ENCODE data around the gene PLXNB3.
"Not testable (repeated sequence)": the region's sequence is repeated elsewhere in the genome, so short reads cannot be mapped to it uniquely, and the experiment has no call there.

PLXNB3 gene

DNA sequence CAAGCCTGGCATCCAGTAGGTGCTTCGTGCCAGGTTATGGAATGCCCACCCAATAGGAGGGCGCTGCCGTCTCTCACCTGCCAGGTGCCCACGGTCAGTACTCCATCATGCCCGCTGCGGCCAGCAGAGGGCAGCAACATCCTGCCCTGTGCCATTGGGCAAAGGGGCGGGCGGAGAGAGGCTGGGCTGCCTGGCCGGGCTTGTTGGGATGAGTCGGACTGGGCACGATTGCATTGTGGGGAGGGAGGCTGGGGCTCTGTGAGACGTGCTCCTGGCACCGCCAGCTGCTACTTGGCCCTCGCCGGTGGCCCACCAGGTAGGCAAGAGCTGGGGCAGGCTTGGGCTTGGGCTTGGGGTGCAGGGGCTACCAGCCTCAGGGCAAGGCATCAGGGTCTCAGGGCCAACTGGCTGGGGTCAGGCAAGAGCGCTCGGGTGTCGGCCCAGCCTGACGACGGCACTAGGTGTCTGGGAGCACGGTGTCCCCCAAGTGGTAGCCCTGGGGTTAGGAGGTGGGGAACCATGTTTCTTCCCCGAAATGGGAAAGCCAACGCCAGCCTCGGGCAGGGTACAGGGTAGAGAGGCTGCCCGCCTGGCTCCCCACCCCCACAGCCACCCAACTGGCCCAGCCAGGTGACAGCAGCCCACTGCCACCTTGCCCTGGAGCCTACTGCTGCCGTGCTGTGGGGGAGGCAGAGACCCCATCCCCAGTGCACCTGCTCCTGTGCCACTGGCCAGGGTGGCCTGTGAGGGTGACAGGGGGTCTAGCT is at the start of gene PLXNB3:
TSS of gene PLXNB3 (plus strand) at position 261 of the 767 bp plus-strand sequence. CDS start 1,287 bp downstream, outside the sequence.
- peak; percentile 51 to 60 for DNase-seq (ENCODE audit: low read depth in 1 of 2, low spot score in 1 of 2)

DNA sequence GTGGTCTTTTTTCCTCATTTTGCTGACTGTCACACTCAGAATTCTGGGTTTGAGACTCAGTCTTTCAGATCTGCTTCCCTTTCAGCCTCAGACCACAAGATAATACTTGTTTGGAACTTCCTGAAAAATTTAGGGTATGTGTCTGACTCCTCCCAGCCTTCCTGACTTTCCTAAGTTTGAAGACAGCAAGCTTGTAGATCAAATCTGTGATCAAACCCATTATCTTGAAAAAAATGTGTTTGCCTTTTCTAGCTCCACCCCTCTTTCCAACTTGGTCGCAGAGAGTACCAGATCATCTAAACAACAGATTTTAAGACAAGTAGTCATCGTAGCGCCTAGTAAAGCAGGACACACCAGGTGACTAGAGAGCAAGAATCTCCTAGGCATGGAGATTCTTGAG is 49.8 kb upstream of the PLXNB3 start:
- no peak for DNase-seq (ENCODE audit: low read depth in 1 of 2, low spot score in 1 of 2)

DNA sequence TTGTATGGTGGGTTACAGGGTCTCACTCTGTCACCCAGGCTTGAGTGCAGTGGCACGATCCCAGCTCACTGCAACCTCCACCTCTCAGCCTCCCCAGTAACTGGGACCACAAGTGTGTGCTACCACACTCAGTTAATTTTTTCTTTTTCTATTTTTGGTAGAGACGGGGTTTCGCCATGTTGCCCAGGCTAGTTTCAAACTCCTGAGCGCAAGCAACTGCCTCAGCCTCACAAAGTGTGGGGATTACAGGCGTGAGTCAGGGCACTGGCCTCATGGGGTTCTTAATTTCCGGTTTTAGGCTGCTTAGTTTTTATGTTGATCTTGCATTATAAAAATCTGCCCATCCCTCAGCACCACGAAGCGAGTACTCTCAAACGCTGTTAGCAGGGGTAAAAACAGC is 46.6 kb upstream of the PLXNB3 start:
- no peak for DNase-seq (ENCODE audit: low read depth in 1 of 2, low spot score in 1 of 2)

DNA sequence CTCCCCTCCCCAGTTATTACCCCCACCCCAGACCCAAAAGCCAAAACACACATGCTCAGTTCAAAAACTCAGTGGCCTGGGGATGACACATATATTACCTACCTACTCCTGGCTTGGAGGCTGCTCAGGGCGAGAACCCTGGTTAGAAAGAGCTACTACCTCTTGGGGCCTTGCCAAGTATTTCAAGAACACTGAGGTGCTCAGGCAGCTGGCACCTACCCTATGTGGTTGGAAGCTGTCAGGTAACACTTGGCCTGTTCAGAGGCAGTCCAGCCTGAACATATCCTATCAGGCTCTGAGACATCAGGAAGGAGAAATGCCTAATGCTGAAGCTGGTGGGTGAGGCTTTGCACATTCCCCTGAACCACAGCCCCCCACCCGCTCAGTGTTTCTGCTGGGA is 44.8 kb upstream of the PLXNB3 start:
- DNase-seq (ENCODE audit: low read depth in 1 of 2, low spot score in 1 of 2) = no peak

DNA sequence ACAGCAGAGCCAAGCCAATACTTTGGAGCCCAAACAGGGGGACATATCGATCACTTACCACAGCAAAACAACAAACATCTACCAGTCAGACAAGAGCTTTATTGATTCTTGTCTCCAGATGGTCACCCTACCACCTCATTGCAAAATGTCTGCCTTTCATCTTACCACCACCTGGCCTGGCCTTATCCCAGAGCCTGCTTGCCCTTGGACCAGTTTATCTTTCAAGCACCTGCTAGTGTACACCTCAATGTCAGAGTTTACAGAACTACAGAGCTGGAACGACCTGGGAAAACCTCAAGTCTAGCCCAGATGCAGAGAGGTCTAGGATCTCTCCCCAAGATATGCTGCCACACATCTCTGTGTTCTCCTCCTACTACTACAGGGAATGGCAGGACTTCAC is 44.3 kb upstream of the PLXNB3 start:
- DNase-seq (ENCODE audit: low read depth in 1 of 2, low spot score in 1 of 2) = no peak

DNA sequence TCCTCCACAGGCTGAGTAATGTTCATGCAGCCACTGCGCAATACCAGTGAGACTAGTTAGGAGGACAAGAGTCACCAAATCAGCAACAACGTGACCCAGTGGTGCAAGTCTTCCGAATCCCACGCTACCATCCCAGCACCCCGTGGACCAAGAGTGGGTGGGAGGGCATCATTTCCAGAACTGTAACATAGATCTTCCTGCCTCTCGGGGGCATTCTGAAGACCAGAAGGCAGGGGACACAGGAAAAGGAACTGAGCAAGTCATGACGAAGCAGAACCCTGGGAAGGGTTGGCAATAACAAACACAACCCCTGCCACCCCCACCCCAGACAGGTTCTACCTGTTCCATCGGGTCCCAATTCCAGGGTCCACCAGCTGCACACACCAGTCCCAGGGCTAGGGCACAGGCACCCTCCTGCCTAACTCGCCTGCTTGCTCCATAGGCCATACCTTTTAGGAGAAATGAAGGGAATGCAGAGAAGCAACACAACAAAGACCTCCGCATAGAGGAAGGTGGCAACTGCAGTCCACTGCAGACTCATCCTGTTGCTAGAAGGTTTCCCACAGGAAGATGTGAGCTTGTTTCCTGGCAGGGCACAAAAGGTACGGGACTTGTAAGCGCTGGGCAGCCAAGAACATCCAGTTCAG is 41.2 kb upstream of the PLXNB3 start:
- no peak for DNase-seq (ENCODE audit: low read depth in 1 of 2, low spot score in 1 of 2)

DNA sequence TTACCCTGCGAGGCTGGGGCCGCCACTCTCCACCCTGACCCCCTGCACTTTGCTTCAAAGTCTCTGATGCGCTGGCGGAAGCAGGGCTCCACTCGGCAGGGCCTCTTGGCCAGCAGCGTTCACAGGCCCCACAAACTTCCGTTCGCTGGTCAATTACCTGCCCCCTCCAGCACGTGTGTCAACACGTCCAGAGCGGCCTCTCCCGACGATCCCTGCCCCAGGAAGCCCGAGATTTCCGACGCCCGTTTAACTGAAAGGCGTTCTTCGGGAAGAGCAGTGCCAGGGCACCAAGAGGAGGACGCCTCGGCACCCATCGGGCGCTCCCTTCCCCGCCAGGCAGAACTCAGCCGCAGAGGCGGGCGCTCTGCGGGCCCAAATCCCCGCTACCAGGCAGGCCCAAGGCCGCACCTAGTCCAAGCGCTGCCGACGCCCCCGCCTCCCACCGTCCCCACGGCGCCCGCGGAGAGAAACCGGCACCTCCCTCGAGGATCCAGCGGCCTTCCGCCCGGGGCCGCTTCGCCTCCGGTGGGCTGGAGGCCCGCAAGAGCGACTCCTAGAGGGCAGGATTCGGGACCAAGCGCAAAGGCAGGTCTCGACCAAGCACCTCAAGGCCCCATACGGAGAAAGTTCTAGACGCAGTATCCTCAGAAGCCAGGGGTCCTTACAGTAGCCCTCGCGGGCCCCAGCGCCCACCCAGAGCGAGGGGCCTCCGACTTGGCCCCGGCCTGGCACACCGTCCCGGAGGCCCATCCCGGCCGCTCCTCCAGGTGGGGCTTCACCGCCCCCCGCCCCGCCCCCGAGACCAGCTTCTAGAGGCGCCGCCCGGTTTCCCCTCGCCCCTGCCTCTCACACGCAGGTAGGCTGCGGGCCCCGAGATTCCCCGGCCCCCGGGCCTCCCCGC is 40.4 kb upstream of the PLXNB3 start:
- peak; percentile 21 to 54 for DNase-seq (ENCODE audit: low read depth in 1 of 2, low spot score in 1 of 2)

DNA sequence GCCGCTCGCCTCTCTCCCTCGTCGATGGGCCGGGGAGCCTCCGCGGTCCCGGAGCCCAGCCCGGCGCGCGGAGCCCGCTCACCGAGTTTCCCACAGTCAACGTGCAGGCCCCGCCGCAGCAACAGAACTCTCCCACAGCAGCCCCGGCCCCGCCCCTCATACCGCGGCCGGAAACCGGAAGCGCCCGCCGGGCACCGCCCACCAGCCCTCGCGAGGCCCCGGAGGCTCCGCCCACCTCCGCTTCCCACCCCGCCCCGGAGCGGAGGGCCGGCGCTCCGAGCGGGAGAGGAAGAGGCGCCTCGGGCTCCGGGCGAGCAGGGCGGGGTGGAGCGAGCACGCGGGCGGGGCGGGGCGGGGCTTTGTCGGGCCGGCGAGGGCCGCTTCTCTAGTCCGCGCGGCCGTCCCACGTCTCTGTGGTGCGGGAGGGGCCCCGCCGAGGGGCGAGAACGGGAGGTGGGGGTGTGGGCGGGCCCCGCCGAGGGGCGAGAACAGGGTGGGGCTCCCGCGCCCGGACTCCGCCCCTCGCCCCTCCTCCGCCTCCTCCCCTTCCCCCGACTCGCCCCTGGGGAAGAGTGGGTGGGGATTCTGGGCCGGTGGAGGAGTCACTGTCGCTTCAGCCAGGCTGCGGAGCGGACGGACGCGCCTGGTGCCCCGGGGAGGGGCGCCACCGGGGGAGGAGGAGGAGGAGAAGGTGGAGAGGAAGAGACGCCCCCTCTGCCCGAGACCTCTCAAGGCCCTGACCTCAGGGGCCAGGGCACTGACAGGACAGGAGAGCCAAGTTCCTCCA is 39.6 kb upstream of the PLXNB3 start, which contains the start of the genes ABCD1 and BCAP31:
TSS of gene ABCD1 (plus strand) at position 605 of the 787 bp plus-strand sequence. CDS start 411 bp downstream, outside the sequence.
TSS of gene BCAP31 (minus strand) at position 136 of the 787 bp plus-strand sequence. CDS start 1,143 bp downstream, outside the sequence.
- DNase-seq (ENCODE audit: low read depth in 1 of 2, low spot score in 1 of 2) = peak; percentile 79 to 81

DNA sequence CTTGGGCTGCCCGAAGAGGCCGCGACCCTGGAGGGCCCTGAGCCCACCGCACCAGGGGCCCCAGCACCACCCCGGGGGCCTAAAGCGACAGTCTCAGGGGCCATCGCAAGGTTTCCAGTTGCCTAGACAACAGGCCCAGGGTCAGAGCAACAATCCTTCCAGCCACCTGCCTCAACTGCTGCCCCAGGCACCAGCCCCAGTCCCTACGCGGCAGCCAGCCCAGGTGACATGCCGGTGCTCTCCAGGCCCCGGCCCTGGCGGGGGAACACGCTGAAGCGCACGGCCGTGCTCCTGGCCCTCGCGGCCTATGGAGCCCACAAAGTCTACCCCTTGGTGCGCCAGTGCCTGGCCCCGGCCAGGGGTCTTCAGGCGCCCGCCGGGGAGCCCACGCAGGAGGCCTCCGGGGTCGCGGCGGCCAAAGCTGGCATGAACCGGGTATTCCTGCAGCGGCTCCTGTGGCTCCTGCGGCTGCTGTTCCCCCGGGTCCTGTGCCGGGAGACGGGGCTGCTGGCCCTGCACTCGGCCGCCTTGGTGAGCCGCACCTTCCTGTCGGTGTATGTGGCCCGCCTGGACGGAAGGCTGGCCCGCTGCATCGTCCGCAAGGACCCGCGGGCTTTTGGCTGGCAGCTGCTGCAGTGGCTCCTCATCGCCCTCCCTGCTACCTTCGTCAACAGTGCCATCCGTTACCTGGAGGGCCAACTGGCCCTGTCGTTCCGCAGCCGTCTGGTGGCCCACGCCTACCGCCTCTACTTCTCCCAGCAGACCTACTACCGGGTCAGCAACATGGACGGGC is 38.8 kb upstream of the PLXNB3 start:
- DNase-seq (ENCODE audit: low read depth in 1 of 2, low spot score in 1 of 2) = no peak

DNA sequence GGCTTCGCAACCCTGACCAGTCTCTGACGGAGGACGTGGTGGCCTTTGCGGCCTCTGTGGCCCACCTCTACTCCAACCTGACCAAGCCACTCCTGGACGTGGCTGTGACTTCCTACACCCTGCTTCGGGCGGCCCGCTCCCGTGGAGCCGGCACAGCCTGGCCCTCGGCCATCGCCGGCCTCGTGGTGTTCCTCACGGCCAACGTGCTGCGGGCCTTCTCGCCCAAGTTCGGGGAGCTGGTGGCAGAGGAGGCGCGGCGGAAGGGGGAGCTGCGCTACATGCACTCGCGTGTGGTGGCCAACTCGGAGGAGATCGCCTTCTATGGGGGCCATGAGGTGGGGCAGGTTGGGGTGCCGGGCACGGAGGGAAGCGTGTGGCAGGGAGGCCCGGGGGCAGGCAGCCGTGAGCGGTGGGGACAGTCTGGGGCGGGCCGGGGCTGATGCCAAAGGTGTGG is 38.2 kb upstream of the PLXNB3 start:
- no peak for DNase-seq (ENCODE audit: low read depth in 1 of 2, low spot score in 1 of 2)

DNA sequence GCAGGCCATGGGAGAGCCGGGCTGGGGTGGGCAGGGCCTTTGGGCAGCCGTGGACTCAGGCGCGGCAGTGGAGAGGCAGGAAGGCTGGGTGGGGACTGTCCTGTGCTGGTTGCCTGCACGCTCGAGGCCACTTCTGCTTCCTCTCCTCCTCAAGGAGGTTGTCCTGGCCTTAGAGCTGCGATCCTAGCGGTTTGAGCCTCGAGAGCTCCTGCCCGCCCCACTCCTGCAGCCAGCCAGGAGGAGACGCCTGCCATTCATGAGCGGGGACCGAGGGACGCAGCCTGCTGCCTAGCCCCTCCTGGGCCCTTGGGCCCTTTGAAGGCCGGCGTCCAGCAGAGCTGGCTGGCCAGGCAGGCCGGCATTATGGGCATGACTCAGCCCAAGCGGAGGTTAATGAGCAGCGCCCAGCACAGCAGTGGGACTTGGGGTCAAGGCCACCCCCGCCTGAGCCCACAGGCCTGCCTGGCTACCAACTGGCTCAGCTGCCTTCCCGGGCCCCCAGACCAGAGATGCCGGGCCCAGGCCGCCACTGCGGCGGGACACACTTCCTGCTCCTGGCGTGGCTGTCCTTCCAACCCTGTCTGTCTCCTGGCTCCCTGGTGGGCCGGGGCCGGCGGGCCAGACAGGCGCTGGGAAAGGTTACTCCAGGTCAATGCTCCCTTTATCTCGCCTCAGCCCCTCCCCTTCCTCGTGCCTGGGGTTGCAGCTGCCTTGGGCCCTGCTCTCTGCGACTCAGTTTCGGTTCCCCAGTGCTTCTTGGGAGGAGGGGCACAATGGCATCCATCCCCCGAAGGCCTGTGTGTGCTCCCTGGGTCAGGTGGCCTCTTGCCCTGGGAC is 37.5 kb upstream of the PLXNB3 start:
- DNase-seq (ENCODE audit: low read depth in 1 of 2, low spot score in 1 of 2) = no peak

DNA sequence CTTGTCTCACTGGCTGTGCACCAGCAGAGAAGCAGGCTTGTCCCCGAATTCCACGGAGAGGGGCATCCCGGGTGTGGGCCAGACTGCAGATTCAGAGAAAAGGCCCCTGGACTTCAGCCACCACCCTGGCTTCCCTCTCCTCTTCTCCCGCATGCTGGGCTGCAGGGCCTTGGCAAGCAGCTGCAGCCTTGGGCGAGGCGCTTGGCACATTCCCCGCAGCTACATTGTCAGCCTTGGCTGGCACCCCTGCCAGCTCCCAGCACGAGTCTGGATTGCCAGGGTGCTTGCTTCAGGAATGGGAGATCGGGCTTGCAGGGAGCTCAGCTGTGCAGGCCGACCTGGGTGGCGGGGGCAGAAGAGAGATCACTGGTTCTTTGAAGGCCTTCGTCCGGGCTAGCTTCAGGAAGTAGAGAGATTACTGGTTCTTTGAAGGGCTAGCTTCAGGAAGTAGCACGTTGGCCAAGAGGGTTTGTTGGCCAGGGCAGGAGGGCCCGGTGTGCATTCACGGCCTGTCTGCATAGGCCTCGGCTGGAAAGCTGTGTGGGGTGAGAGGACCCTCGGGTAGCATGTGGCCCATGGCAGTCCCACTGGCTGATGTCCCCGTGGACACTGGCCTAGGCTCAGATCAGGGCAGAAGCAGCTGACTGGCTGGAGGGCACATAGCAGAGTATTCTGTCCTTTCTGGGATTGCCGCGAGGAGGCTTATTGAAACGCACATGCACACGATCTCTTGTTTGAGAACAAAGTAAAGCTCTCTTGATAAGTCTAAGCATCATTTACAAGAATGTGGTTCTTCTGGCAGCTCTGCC is 36.7 kb upstream of the PLXNB3 start:
- no peak for DNase-seq (ENCODE audit: low read depth in 1 of 2, low spot score in 1 of 2)

DNA sequence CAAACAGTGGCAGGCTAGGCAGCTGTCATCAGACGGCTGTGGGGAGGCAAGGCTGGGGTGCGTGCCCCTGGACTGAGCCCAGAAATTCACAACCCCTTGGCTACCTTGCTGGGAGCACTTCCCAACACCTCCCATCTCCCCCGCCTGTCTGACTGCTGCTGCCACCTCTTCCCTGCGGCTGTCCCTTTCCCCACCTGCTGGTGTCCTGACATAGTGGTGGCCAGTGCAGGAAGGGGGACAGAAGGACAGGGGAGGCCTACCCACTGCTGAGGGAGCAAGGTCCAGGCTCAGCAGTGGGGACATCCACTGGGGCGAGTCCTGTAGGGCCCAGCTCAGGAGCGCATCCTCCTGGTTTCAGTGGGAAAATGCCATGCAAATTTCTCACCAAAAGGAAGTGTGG is 36.0 kb upstream of the PLXNB3 start:
- DNase-seq (ENCODE audit: low read depth in 1 of 2, low spot score in 1 of 2) = no peak

DNA sequence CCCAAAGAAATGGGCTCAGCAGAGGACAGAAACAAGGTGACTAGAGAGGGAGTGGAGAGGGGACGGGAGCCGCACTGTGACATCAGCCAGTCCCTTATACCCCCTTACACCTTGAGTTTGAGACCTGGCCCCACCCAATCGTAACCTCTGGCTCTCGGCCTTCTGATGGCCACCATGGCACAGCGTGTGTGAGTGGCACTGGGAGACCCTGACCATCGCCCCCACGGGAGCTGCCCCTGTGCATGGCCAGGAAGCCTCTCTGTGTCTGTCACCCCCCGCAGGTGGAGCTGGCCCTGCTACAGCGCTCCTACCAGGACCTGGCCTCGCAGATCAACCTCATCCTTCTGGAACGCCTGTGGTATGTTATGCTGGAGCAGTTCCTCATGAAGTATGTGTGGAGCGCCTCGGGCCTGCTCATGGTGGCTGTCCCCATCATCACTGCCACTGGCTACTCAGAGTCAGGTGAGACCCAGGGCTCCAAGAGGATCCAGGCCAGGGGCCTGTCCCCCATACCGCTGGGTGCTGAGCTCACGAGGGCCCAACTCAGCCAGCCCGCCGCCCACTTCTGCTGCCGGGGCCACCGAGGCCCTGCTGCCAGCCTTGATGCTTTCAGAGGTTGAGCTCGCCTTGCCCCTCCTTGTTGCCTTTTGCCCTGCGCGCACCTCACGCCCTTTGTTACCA is 35.0 kb upstream of the PLXNB3 start:
- DNase-seq (ENCODE audit: low read depth in 1 of 2, low spot score in 1 of 2) = no peak

DNA sequence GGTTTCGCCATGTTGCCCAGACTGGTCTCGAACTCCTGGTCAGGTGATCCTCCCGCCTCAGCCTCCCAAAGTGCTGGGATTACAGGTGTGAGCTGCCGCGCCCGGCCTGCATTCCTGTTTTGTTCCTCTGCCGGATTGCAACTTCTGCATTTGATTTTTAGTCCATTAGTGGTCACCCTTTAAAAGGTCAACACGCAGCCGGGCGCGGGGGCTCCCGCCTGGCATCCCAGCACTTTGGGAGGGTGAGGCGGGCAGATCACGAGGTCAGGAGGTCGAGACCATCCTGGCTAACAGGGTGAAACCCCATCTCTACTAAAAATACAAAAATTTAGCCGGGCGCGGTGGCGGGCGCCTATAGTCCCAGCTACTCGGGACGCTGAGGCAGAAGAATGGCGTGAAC is 33.9 kb upstream of the PLXNB3 start:
- not testable (repeated sequence) for DNase-seq (ENCODE audit: low read depth in 1 of 2, low spot score in 1 of 2)

DNA sequence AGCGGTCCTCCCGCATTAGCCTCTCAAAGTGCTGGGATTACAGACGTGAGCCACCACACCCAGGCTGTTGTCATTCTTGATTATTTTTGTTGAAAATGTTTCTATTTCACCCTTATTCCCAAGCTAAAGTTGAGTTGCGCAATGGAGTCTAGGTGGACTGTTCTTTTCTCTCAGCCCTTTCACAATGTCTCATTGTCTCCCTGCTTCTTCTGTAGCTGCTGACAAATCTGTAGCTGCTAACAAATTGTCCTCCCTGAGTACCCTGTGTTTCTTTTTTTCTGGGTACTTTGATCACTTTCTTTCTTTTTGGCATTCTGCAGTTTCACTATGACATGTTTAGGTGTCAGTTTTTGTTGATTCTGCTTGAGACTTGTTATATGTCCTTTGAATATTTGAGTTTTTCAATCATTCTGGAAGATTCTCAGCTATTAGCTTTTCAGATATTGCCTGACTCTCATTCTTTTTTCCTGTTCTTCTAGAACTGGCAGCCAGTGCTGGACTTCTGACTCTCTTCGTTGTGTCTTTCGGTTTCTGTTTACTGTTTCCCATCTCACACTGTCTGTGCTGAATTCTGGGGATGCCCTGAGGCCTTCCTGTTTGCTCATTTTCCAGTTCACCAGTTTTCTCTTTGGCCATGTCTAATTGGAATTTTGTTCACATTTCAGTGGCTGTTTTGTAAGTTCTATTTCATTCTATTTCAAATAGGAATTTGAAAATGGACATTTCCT is 32.8 kb upstream of the PLXNB3 start:
- no peak for DNase-seq (ENCODE audit: low read depth in 1 of 2, low spot score in 1 of 2)

DNA sequence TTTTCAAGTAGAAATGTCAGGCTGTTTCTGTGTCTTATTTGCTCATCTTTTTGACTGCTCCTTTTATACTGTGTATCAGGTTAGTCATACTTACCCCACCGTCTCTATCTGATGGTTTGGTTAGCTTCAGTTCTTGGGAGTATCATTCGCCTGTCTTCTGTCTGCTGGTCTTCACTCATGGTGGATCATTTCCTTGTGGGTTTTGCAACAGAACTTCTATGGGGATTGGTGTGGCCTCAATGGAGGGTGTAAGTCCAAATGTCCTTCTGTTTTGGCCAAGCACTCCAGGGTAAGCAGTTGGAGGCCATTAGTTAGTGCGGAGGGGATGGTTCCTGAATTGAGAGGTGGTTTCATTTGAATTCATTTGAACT is 32.2 kb upstream of the PLXNB3 start:
- no peak for DNase-seq (ENCODE audit: low read depth in 1 of 2, low spot score in 1 of 2)

Data from stimulated activated CD4-positive, alpha-beta T cell treated with anti-CD3 and anti-CD28 coated beads, Interleukin-15, amount 100 ng/mL, for 1 hour (primary cell).